SK-N-SH treated with all-trans-retinoic acid at 6 μM for 48 hours (cell line): Measurements from ENCODE around the gene SLC13A4.

Experiments used
- GLIS3 ChIP-seq: fragments of 250-450 bp; sonication (Bioruptor Pico); IDR thresholded peaks from 2 replicates; pipeline ENCODE4 v1.5.0; 2020; ENCODE audit warnings: mild to moderate bottlenecking, moderate library complexity
- PPARA ChIP-seq: fragments of 250-450 bp; sonication (Bioruptor Pico); IDR thresholded peaks from 2 replicates; pipeline ENCODE4 v1.5.0; 2020; ENCODE audit warnings: mild to moderate bottlenecking, borderline replicate concordance
- RARB ChIP-seq: fragments of 250-450 bp; sonication (Bioruptor Pico); IDR thresholded peaks from 2 replicates; pipeline ENCODE4 v1.8.0; 2021; ENCODE audit warnings: mild to moderate bottlenecking, moderate library complexity
- SNAI2 ChIP-seq: fragments of 250-450 bp; sonication (Bioruptor Pico); IDR thresholded peaks from 2 replicates; pipeline ENCODE4 v1.5.0; 2020; ENCODE audit warnings: mild to moderate bottlenecking, moderate library complexity
- TCF4 ChIP-seq: fragments of 250-450 bp; sonication (Bioruptor Pico); IDR thresholded peaks from 2 replicates; pipeline ENCODE4 v1.8.0; 2021; ENCODE audit warnings: mild to moderate bottlenecking, moderate library complexity, borderline replicate concordance
- ZFP3 ChIP-seq: fragments of 250-450 bp; sonication (Bioruptor Pico); IDR thresholded peaks from 2 replicates; pipeline ENCODE4 v1.5.0; 2020; ENCODE audit warnings: mild to moderate bottlenecking, moderate library complexity
- ZFP30 ChIP-seq: fragments of 450-650 bp; formaldehyde crosslinking; IDR thresholded peaks from 2 replicates; pipeline ENCODE4 v1.5.0; 2022; ENCODE audit warnings: mild to moderate bottlenecking, moderate library complexity
- ZNF8 ChIP-seq: fragments of 450-650 bp; formaldehyde crosslinking; IDR thresholded peaks from 2 replicates; pipeline ENCODE4 v1.5.0; 2020; ENCODE audit warnings: mild to moderate bottlenecking, moderate library complexity
- TF ChIP-seq, protein P1 (sequence below): fragments of 250-450 bp; sonication (Bioruptor Pico); IDR thresholded peaks from 2 replicates; pipeline ENCODE4 v1.8.0; 2020; ENCODE audit warnings: mild to moderate bottlenecking, moderate library complexity, borderline replicate concordance
- TF ChIP-seq, protein P2 (sequence below): fragments of 250-450 bp; sonication (Bioruptor Pico); IDR thresholded peaks from 2 replicates; pipeline ENCODE4 v1.5.0; 2020; ENCODE audit warnings: mild to moderate bottlenecking, moderate library complexity
- TF ChIP-seq, protein P3 (sequence below): fragments of 250-450 bp; sonication (Bioruptor Pico); IDR thresholded peaks from 2 replicates; pipeline ENCODE4 v1.5.1; 2021; ENCODE audit warnings: mild to moderate bottlenecking, moderate library complexity

DNA sequence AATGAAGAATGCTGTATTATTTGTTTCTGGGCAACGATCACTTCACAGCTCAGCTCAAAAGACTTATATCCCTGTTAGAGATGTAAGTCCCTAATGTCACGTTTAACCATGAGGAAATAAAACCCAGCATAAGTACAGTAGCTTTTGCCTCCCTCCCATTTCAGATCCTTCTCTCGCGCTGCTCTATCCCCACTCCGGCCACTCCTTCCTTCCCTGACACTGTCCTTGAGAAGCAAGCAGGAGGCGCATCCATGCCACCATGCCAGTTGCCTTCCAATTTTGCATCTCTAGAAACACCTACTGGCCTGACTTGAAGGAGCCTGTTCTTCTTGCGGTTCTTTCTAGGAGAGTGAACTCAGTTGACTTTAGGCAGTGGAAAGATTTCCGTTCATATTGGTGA lies 19.4 kb upstream of the SLC13A4 start:
- TF ChIP-seq ZFP30 (CRISPR knock-in tag) (no peak), ZFP3 (CRISPR knock-in tag) (no peak), PPARA (no peak), GLIS3 (CRISPR knock-in tag) (no peak), ZNF8 (CRISPR knock-in tag) (no peak), RARB (CRISPR knock-in tag) (no peak), SNAI2 (no peak), TCF4 (CRISPR knock-in tag) (no peak)
- TF ChIP-seq, protein P1, sequence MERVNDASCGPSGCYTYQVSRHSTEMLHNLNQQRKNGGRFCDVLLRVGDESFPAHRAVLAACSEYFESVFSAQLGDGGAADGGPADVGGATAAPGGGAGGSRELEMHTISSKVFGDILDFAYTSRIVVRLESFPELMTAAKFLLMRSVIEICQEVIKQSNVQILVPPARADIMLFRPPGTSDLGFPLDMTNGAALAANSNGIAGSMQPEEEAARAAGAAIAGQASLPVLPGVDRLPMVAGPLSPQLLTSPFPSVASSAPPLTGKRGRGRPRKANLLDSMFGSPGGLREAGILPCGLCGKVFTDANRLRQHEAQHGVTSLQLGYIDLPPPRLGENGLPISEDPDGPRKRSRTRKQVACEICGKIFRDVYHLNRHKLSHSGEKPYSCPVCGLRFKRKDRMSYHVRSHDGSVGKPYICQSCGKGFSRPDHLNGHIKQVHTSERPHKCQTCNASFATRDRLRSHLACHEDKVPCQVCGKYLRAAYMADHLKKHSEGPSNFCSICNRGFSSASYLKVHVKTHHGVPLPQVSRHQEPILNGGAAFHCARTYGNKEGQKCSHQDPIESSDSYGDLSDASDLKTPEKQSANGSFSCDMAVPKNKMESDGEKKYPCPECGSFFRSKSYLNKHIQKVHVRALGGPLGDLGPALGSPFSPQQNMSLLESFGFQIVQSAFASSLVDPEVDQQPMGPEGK: no peak
- TF ChIP-seq, protein P2, sequence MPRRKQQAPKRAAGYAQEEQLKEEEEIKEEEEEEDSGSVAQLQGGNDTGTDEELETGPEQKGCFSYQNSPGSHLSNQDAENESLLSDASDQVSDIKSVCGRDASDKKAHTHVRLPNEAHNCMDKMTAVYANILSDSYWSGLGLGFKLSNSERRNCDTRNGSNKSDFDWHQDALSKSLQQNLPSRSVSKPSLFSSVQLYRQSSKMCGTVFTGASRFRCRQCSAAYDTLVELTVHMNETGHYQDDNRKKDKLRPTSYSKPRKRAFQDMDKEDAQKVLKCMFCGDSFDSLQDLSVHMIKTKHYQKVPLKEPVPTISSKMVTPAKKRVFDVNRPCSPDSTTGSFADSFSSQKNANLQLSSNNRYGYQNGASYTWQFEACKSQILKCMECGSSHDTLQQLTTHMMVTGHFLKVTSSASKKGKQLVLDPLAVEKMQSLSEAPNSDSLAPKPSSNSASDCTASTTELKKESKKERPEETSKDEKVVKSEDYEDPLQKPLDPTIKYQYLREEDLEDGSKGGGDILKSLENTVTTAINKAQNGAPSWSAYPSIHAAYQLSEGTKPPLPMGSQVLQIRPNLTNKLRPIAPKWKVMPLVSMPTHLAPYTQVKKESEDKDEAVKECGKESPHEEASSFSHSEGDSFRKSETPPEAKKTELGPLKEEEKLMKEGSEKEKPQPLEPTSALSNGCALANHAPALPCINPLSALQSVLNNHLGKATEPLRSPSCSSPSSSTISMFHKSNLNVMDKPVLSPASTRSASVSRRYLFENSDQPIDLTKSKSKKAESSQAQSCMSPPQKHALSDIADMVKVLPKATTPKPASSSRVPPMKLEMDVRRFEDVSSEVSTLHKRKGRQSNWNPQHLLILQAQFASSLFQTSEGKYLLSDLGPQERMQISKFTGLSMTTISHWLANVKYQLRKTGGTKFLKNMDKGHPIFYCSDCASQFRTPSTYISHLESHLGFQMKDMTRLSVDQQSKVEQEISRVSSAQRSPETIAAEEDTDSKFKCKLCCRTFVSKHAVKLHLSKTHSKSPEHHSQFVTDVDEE (CRISPR knock-in tag): no peak
- TF ChIP-seq, protein P3, sequence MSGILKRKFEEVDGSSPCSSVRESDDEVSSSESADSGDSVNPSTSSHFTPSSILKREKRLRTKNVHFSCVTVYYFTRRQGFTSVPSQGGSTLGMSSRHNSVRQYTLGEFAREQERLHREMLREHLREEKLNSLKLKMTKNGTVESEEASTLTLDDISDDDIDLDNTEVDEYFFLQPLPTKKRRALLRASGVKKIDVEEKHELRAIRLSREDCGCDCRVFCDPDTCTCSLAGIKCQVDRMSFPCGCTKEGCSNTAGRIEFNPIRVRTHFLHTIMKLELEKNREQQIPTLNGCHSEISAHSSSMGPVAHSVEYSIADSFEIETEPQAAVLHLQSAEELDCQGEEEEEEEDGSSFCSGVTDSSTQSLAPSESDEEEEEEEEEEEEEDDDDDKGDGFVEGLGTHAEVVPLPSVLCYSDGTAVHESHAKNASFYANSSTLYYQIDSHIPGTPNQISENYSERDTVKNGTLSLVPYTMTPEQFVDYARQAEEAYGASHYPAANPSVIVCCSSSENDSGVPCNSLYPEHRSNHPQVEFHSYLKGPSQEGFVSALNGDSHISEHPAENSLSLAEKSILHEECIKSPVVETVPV (CRISPR knock-in tag): no peak
